OCI-LY1 (cell line): ENCODE results near the gene GSK3A.

Experiments used
- H2AFZ ChIP-seq: fragments of 200-600 bp; sonication (generic), shearing (Covaris generic); 2 replicates; pipeline ENCODE4 v1.6.0; 2014; ENCODE audit warnings: antibody characterized with exemption, mild to moderate bottlenecking, low read length
- H3F3A ChIP-seq: fragments of 200-600 bp; sonication (generic), shearing (Covaris generic); 2 replicates; pipeline ENCODE4 v1.6.0; 2014; ENCODE audit warnings: mild to moderate bottlenecking, antibody characterized with exemption, low read length, moderate library complexity; ENCODE audit not compliant: insufficient read depth
- H3K27ac ChIP-seq: fragments of 200-600 bp; sonication (generic); 2 replicates; pipeline ENCODE4 v1.5.1; 2014; ENCODE audit warnings: low read length, mixed run types, mild to moderate bottlenecking, low read depth; ENCODE audit not compliant: poor library complexity, severe bottlenecking
- H3K27me3 ChIP-seq: fragments of 200-600 bp; sonication (generic); 2 replicates; pipeline ENCODE4 v1.6.0; 2014; ENCODE audit warnings: antibody characterized with exemption, mild to moderate bottlenecking, low read length, moderate library complexity; ENCODE audit not compliant: insufficient read depth
- H3K36me3 ChIP-seq: fragments of 200-600 bp; sonication (generic); 2 replicates; pipeline ENCODE4 v1.6.1; 2014; ENCODE audit warnings: mild to moderate bottlenecking, antibody characterized with exemption, low read length, moderate library complexity, mixed read lengths; ENCODE audit not compliant: insufficient read depth
- H3K4me1 ChIP-seq: fragments of 200-600 bp; sonication (generic); 2 replicates; pipeline ENCODE4 v1.5.1; 2014; ENCODE audit warnings: mild to moderate bottlenecking, low read length, moderate library complexity; ENCODE audit not compliant: insufficient read depth, severe bottlenecking
- H3K4me2 ChIP-seq: fragments of 200-600 bp; sonication (generic), shearing (Covaris generic); 2 replicates; pipeline ENCODE4 v1.6.1; 2014; ENCODE audit warnings: low read length
- H3K4me3 ChIP-seq: fragments of 200-600 bp; sonication (generic); 2 replicates; pipeline ENCODE4 v1.5.1; 2014; ENCODE audit warnings: low read length, low read depth, mild to moderate bottlenecking, mixed read lengths; ENCODE audit not compliant: poor library complexity, severe bottlenecking
- H3K79me2 ChIP-seq: fragments of 200-600 bp; shearing (Covaris generic); 2 replicates; pipeline ENCODE4 v1.6.1; 2016; ENCODE audit warnings: mixed run types, low read length, mixed read lengths; ENCODE audit not compliant: insufficient read depth
- H3K9ac ChIP-seq: fragments of 200-600 bp; sonication (generic), shearing (Covaris generic); 2 replicates; pipeline ENCODE4 v1.6.1; 2014; ENCODE audit warnings: mild to moderate bottlenecking, low read length, mixed read lengths
- H3K9me2 ChIP-seq: fragments of 200-600 bp; sonication (generic), shearing (Covaris generic); 2 replicates; pipeline ENCODE4 v1.6.1; 2014; ENCODE audit warnings: low read depth, mild to moderate bottlenecking, low read length, mixed read lengths
- H3K9me3 ChIP-seq: fragments of 200-600 bp; shearing (Covaris generic); 2 replicates; pipeline ENCODE4 v1.6.1; 2014; ENCODE audit warnings: low read length, mixed read lengths
- H4K20me1 ChIP-seq: fragments of 200-600 bp; sonication (generic), shearing (Covaris generic); 2 replicates; pipeline ENCODE4 v1.6.0; 2016; ENCODE audit warnings: mild to moderate bottlenecking, low read length; ENCODE audit not compliant: insufficient read depth
- CTCF ChIP-seq: fragments of 200-600 bp; sonication (generic), shearing (Covaris generic); IDR thresholded peaks from 2 replicates; pipeline ENCODE4 v1.5.1; 2017; ENCODE audit warnings: mild to moderate bottlenecking, antibody characterized with exemption, low read length, moderate library complexity, mixed read lengths
- EZH2 ChIP-seq: fragments of 200-600 bp; sonication (generic), shearing (Covaris generic); IDR thresholded peaks from 2 replicates; pipeline ENCODE4 v1.8.0; 2017; ENCODE audit warnings: borderline replicate concordance, mixed run types, mild to moderate bottlenecking, antibody characterized with exemption, low read length, moderate library complexity, mixed read lengths

Gene GSK3A

GRCh38 chr19:42274065-42274682 is 31.8 kb upstream of the GSK3A start:
- no peak overlapping the region for H3K27ac ChIP-seq
- no peaks in the 10 kb centered on the region for H4K20me1 ChIP-seq
- H3K4me1 ChIP-seq = peaks cover 31% of the 10 kb centered on the region

GRCh38 chr19:42273407-42274064 is 31.1 kb upstream of the GSK3A start:
- TF ChIP-seq EZH2 (no peak), CTCF (no peak)
- H3K4me1 ChIP-seq = peaks cover 24% of the 10 kb centered on the region

More at GRCh38 chr19:42274065-42274682, 31.8 kb upstream of the GSK3A start:
- no peak overlapping the region for H2AFZ ChIP-seq
- H3K9me3 ChIP-seq = no peaks in the 10 kb centered on the region
- no peak overlapping the region for H3K4me2 ChIP-seq
- no peaks in the 10 kb centered on the region for H3K9me2 ChIP-seq
- H3K36me3 ChIP-seq = peaks cover 4% of the 10 kb centered on the region; the same call in 1 of the 2 replicates
- H3K79me2 ChIP-seq = no peaks in the 10 kb centered on the region
- H3F3A ChIP-seq = no peaks in the 10 kb centered on the region
- H3K27me3 ChIP-seq = no peaks in the 10 kb centered on the region
- H3K4me3 ChIP-seq = no peak overlapping the region
- no peak for TF ChIP-seq EZH2
- no peak for TF ChIP-seq CTCF
- H3K9ac ChIP-seq = no peak overlapping the region

GRCh38 chr19:42272989-42273406 is 30.6 kb upstream of the GSK3A start:
- no peak overlapping the region for H3K4me2 ChIP-seq
- H3K9ac ChIP-seq = no peak overlapping the region
- no peak overlapping the region for H3K27ac ChIP-seq
- no peaks in the 10 kb centered on the region for H3K9me2 ChIP-seq
- peaks cover 22% of the 10 kb centered on the region for H3K4me1 ChIP-seq
- no peaks in the 10 kb centered on the region for H3K27me3 ChIP-seq
- no peak overlapping the region for H2AFZ ChIP-seq
- H3K4me3 ChIP-seq = no peak overlapping the region
- H3K36me3 ChIP-seq = peaks cover 4% of the 10 kb centered on the region; the same call in 1 of the 2 replicates
- TF ChIP-seq EZH2 = no peak
- no peaks in the 10 kb centered on the region for H3K79me2 ChIP-seq
- H4K20me1 ChIP-seq = no peaks in the 10 kb centered on the region
- no peaks in the 10 kb centered on the region for H3F3A ChIP-seq
- no peaks in the 10 kb centered on the region for H3K9me3 ChIP-seq

More at GRCh38 chr19:42273407-42274064, 31.1 kb upstream of the GSK3A start:
- Histone ChIP-seq H2AFZ (no peak overlapping the region), H3K27me3 (no peaks in the 10 kb centered on the region), H3F3A (no peaks in the 10 kb centered on the region), H3K27ac (no peak overlapping the region), H3K79me2 (no peaks in the 10 kb centered on the region), H3K9me3 (no peaks in the 10 kb centered on the region), H3K9ac (no peak overlapping the region), H4K20me1 (no peaks in the 10 kb centered on the region), H3K36me3 (peaks cover 4% of the 10 kb centered on the region; the same call in 1 of the 2 replicates), H3K4me2 (no peak overlapping the region), H3K4me3 (no peak overlapping the region), H3K9me2 (no peaks in the 10 kb centered on the region)
